Transverse colon (tissue), 4 donors: ENCODE results near the gene DNAJB5.

ENCODE experiments used
- CTCF ChIP-seq, 5 experiments: fragments of 200-600 bp in 3 of 5; fragments of 450-650 bp in 2 of 5; sonication (generic) in 3 of 5; IDR thresholded peaks; 1 replicate in 2 of 5; 2 replicates in 3 of 5; pipeline ENCODE4 v1.5.1; 2016 to 2017; ENCODE audit warnings: antibody characterized with exemption in 5 of 5, inconsistent platforms in 3 of 5, mild to moderate bottlenecking in 2 of 5, moderate library complexity in 1 of 5
- EP300 ChIP-seq: sonication (generic); formaldehyde crosslinking; IDR thresholded peaks from one replicate; pipeline ENCODE4 v1.6.1; 2017; ENCODE audit warnings: antibody characterized with exemption, low read depth
- POLR2A ChIP-seq: fragments of 450-650 bp; IDR thresholded peaks from one replicate; pipeline ENCODE4 v1.6.1; 2016; ENCODE audit warnings: antibody characterized with exemption, mild to moderate bottlenecking, moderate library complexity
- POLR2AphosphoS5 ChIP-seq, 3 donors: sonication (generic); formaldehyde crosslinking; IDR thresholded peaks; one replicate each; pipeline ENCODE4 v1.6.1; 2016; ENCODE audit warnings: antibody characterized with exemption in 3 of 3

GRCh38 chr9:34994260-34994899 is 4.8 kb downstream of the DNAJB5 start:
- TF ChIP-seq CTCF (IDR thresholded peaks at IDR 0.05) (peak; percentile 54 to 66 (median 60)), POLR2AphosphoS5 (IDR thresholded peaks at IDR 0.05) (no peak), POLR2A (no peak), EP300 (no peak)
